ENCODE data around the gene COL8A2.

COL8A2 gene

DNA sequence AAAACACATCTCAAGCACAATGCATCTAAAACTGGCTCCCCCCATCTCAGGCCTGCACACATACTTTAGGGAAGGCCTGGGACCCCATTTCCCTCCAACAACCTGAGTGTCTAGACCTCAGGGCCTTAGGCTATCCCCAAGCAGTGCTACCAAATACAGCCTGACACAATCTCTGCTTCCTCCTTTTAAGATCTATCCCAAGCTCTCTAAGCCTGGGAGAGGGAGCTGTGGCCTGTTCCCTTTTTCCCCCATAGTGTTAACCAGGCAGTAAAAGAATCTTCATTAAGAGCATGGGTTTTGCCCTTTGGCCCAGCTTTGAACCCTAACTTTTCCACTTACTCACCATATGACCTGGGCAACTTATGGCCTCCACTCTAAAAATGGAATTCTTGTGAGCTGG, 10.8 kb upstream of the COL8A2 start:
- POLR2A ChIA-PET, result interaction anchor here (0.8 to 1.4 kb wide), 2 partner anchors 11 to 13 kb away, joined by 3 read pairs; no protein-coding TSS in a partner anchor
- Histone ChIP-seq H3K4me1 (ENCODE audit: control insufficient read depth, insufficient read depth, low read length) (no peaks in the 10 kb centered on the region), H3K36me3 (ENCODE audit: control insufficient read depth in 2 of 2, insufficient read depth in 1 of 2, low read length in 2 of 2) (peaks cover 0 to 46% of the 10 kb centered on the region in 2 experiments; a peak in 2 of 3 replicates), H3K27ac (ENCODE audit: extremely low read depth, low read depth, low read length) (no peak overlapping the region), H3K4me3 (ENCODE audit: low read depth, low read length) (no peak overlapping the region), H3K9me3 (ENCODE audit: control insufficient read depth, insufficient read depth, low read depth, low read length) (no peaks in the 10 kb centered on the region)
- CTCF ChIA-PET, result interaction anchor here (0.9 to 7.2 kb wide), 10 partner anchors 9 to 286 kb away, joined by 3 to 156 read pairs (median 6); partner anchors contain the start of gene TRAPPC3
- TF ChIP-seq ZNF785 (tag by site-specific recombination; IDR thresholded peaks at IDR 0.05), result no peak
- TF ChIP-seq ZNF654 (tag by site-specific recombination; IDR thresholded peaks at IDR 0.05; ENCODE audit: low read depth), result no peak
- TF ChIP-seq, protein P1, sequence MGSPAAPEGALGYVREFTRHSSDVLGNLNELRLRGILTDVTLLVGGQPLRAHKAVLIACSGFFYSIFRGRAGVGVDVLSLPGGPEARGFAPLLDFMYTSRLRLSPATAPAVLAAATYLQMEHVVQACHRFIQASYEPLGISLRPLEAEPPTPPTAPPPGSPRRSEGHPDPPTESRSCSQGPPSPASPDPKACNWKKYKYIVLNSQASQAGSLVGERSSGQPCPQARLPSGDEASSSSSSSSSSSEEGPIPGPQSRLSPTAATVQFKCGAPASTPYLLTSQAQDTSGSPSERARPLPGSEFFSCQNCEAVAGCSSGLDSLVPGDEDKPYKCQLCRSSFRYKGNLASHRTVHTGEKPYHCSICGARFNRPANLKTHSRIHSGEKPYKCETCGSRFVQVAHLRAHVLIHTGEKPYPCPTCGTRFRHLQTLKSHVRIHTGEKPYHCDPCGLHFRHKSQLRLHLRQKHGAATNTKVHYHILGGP (tag by site-specific recombination; IDR thresholded peaks at IDR 0.05), result no peak
- no peak for TF ChIP-seq FEZF1 (tag by site-specific recombination; IDR thresholded peaks at IDR 0.05)
- no peak for TF ChIP-seq ZNF184 (tag by site-specific recombination; IDR thresholded peaks at IDR 0.05)
- TF ChIP-seq ZBTB48 (tag by site-specific recombination; IDR thresholded peaks at IDR 0.05), result no peak
- no peak for TF ChIP-seq ZFP3 (tag by site-specific recombination; IDR thresholded peaks at IDR 0.05; ENCODE audit: low read depth)
- TF ChIP-seq ZNF596 (tag by site-specific recombination; IDR thresholded peaks at IDR 0.05), result no peak
- TF ChIP-seq, protein P2, sequence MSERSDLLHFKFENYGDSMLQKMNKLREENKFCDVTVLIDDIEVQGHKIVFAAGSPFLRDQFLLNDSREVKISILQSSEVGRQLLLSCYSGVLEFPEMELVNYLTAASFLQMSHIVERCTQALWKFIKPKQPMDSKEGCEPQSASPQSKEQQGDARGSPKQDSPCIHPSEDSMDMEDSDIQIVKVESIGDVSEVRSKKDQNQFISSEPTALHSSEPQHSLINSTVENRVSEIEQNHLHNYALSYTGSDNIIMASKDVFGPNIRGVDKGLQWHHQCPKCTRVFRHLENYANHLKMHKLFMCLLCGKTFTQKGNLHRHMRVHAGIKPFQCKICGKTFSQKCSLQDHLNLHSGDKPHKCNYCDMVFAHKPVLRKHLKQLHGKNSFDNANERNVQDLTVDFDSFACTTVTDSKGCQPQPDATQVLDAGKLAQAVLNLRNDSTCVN (tag by site-specific recombination; optimal IDR thresholded peaks at IDR 0.05), result no peak
- TF ChIP-seq ZNF830 (tag by site-specific recombination; IDR thresholded peaks at IDR 0.05; ENCODE audit: low read depth), result no peak
- no peak for TF ChIP-seq ZNF549 (tag by site-specific recombination; IDR thresholded peaks at IDR 0.05)

DNA sequence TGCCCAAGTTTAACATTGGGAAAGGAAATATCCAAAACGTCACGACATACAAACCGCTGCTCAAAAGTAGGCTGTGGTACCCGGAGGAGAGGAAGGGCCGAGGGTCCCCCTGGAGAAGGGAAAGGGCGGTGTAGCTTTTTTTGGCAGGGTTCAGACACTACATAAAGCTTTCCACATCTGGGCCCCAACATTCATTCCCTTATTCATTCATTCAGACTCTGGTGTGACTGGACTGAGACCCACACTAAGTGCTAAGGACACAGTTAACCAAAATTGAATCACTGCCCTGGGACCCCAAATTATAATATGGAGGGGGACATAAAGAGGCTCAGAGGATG, 10.3 kb upstream of the COL8A2 start:
- POLR2A ChIA-PET, result interaction anchor here (0.8 to 1.3 kb wide), 4 partner anchors 10 to 38 kb away, joined by 3 to 7 read pairs (median 4); no protein-coding TSS in a partner anchor

More for the DNA sequence above, 10.3 kb upstream of the COL8A2 start:
- CTCF ChIA-PET, result interaction anchor here (0.6 to 7.2 kb wide), 24 partner anchors 10 to 273 kb away, joined by 3 to 156 read pairs (median 4); partner anchors contain the start of gene TRAPPC3
- TF ChIP-seq ZSCAN23 (tag by site-specific recombination; IDR thresholded peaks at IDR 0.05), result no peak
- TF ChIP-seq ZNF184 (tag by site-specific recombination; IDR thresholded peaks at IDR 0.05), result no peak
- no peak for TF ChIP-seq TCF7L2 (IDR thresholded peaks at IDR 0.05; ENCODE audit: borderline replicate concordance, low read depth, low read length)
- no peak for TF ChIP-seq ZNF112 (tag by site-specific recombination; IDR thresholded peaks at IDR 0.05)
- TF ChIP-seq, protein P3, sequence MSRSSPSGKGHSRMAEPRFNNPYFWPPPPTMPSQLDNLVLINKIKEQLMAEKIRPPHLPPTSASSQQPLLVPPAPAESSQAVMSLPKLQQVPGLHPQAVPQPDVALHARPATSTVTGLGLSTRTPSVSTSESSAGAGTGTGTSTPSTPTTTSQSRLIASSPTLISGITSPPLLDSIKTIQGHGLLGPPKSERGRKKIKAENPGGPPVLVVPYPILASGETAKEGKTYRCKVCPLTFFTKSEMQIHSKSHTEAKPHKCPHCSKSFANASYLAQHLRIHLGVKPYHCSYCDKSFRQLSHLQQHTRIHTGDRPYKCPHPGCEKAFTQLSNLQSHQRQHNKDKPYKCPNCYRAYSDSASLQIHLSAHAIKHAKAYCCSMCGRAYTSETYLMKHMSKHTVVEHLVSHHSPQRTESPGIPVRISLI (tag by site-specific recombination; IDR thresholded peaks at IDR 0.05), result no peak
- TF ChIP-seq ZFP41 (tag by site-specific recombination; IDR thresholded peaks at IDR 0.05; ENCODE audit: borderline replicate concordance), result no peak
- no peak for TF ChIP-seq ZNF596 (tag by site-specific recombination; IDR thresholded peaks at IDR 0.05)
- TF ChIP-seq PRDM1 (tag by site-specific recombination; IDR thresholded peaks at IDR 0.05), result no peak
- no peak for TF ChIP-seq ZNF354C (tag by site-specific recombination; IDR thresholded peaks at IDR 0.05; ENCODE audit: borderline replicate concordance, low read depth)
- no peak for TF ChIP-seq ZNF76 (tag by site-specific recombination; IDR thresholded peaks at IDR 0.05; ENCODE audit: borderline replicate concordance, low read depth)
- no peak for TF ChIP-seq ZNF610 (tag by site-specific recombination; IDR thresholded peaks at IDR 0.05; ENCODE audit: borderline replicate concordance)
- no peak for TF ChIP-seq ZNF473 (tag by site-specific recombination; IDR thresholded peaks at IDR 0.05)
- TF ChIP-seq, protein P4, sequence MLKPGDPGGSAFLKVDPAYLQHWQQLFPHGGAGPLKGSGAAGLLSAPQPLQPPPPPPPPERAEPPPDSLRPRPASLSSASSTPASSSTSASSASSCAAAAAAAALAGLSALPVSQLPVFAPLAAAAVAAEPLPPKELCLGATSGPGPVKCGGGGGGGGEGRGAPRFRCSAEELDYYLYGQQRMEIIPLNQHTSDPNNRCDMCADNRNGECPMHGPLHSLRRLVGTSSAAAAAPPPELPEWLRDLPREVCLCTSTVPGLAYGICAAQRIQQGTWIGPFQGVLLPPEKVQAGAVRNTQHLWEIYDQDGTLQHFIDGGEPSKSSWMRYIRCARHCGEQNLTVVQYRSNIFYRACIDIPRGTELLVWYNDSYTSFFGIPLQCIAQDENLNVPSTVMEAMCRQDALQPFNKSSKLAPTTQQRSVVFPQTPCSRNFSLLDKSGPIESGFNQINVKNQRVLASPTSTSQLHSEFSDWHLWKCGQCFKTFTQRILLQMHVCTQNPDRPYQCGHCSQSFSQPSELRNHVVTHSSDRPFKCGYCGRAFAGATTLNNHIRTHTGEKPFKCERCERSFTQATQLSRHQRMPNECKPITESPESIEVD (tag by site-specific recombination; IDR thresholded peaks at IDR 0.05), result no peak
- no peak for TF ChIP-seq ZNF670 (tag by site-specific recombination; IDR thresholded peaks at IDR 0.05; ENCODE audit: low read depth)
- TF ChIP-seq, protein P5, sequence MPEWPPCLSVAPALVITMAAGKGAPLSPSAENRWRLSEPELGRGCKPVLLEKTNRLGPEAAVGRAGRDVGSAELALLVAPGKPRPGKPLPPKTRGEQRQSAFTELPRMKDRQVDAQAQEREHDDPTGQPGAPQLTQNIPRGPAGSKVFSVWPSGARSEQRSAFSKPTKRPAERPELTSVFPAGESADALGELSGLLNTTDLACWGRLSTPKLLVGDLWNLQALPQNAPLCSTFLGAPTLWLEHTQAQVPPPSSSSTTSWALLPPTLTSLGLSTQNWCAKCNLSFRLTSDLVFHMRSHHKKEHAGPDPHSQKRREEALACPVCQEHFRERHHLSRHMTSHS (tag by site-specific recombination; IDR thresholded peaks at IDR 0.05), result no peak
- TF ChIP-seq ZNF585B (tag by site-specific recombination; IDR thresholded peaks at IDR 0.05), result no peak
- H3K27ac ChIP-seq (ENCODE audit: extremely low read depth, low read depth, low read length), result no peak overlapping the region
- H3K4me3 ChIP-seq (ENCODE audit: low read depth, low read length), result no peak overlapping the region
- H3K36me3 ChIP-seq (ENCODE audit: control insufficient read depth in 2 of 2, insufficient read depth in 1 of 2, low read length in 2 of 2), result peaks cover 0 to 43% of the 10 kb centered on the region in 2 experiments; a peak in 2 of 3 replicates
- H3K9me3 ChIP-seq (ENCODE audit: control insufficient read depth, insufficient read depth, low read depth, low read length), result no peaks in the 10 kb centered on the region
- H3K4me1 ChIP-seq (ENCODE audit: control insufficient read depth, insufficient read depth, low read length), result no peaks in the 10 kb centered on the region
